GM23248 (cell line): ENCODE data around the gene FABP6. TPM values are rescaled to one million over a fixed set of nuclear protein-coding genes. Genes with fewer than 3 reads are reported as not detected.

Experiments used
- DNase-seq: peaks from one replicate; pipeline ENCODE4 v3.0.0-alpha.2; 2015
- H2AFZ ChIP-seq: fragments of 200-600 bp; sonication (generic); 2 replicates; pipeline ENCODE4 v1.6.1; 2016; ENCODE audit warnings: antibody characterized with exemption
- H3F3A ChIP-seq: fragments of 200-600 bp; sonication (generic); 2 replicates; pipeline ENCODE4 v1.6.1; 2016; ENCODE audit warnings: mild to moderate bottlenecking, antibody characterized with exemption, mixed run types; ENCODE audit not compliant: insufficient read depth
- H3K27ac ChIP-seq: fragments of 200-600 bp; sonication (generic); 2 replicates; pipeline ENCODE4 v1.5.1; 2016; ENCODE audit warnings: mild to moderate bottlenecking
- H3K27me3 ChIP-seq: fragments of 200-600 bp; sonication (generic); replicated peaks from 2 replicates; pipeline ENCODE4 v1.6.1; 2016; ENCODE audit warnings: mild to moderate bottlenecking; ENCODE audit not compliant: insufficient read depth
- H3K36me3 ChIP-seq: fragments of 200-600 bp; sonication (generic); 2 replicates; pipeline ENCODE4 v1.6.1; 2016; ENCODE audit warnings: low read depth, mild to moderate bottlenecking
- H3K4me1 ChIP-seq: fragments of 200-600 bp; sonication (generic); 2 replicates; pipeline ENCODE4 v1.6.1; 2016; ENCODE audit warnings: mild to moderate bottlenecking; ENCODE audit not compliant: insufficient read depth
- H3K4me2 ChIP-seq: fragments of 200-600 bp; sonication (generic); one replicate; pipeline ENCODE4 v1.6.1; 2016; ENCODE audit warnings: mild to moderate bottlenecking; ENCODE audit not compliant: unreplicated experiment
- H3K4me3 ChIP-seq: fragments of 200-600 bp; sonication (generic); 2 replicates; pipeline ENCODE4 v1.5.1; 2016; ENCODE audit warnings: mild to moderate bottlenecking
- H3K79me2 ChIP-seq: fragments of 200-600 bp; sonication (generic); 2 replicates; pipeline ENCODE4 v1.6.1; 2016; ENCODE audit warnings: mild to moderate bottlenecking; ENCODE audit not compliant: insufficient read depth
- H3K9ac ChIP-seq: fragments of 200-600 bp; sonication (generic); 2 replicates; pipeline ENCODE4 v1.6.1; 2016; ENCODE audit warnings: mild to moderate bottlenecking
- H3K9me2 ChIP-seq: fragments of 200-600 bp; sonication (generic); 2 replicates; pipeline ENCODE4 v1.6.1; 2016; ENCODE audit warnings: mixed run types, mild to moderate bottlenecking, moderate library complexity; ENCODE audit not compliant: insufficient read depth
- H3K9me3 ChIP-seq: fragments of 200-600 bp; sonication (generic); one replicate; pipeline ENCODE4 v1.6.1; 2017; ENCODE audit warnings: low read depth
- H4K20me1 ChIP-seq: fragments of 200-600 bp; sonication (generic); 2 replicates; pipeline ENCODE4 v1.6.0; 2016; ENCODE audit not compliant: insufficient read depth
- EZH2 ChIP-seq: fragments of 200-600 bp; sonication (generic); IDR thresholded peaks from 2 replicates; pipeline ENCODE4 v1.6.1; 2018; ENCODE audit warnings: antibody characterized with exemption, mild to moderate bottlenecking; ENCODE audit not compliant: insufficient read depth, poor library complexity, severe bottlenecking
- EZH2phosphoT487 ChIP-seq: fragments of 200-600 bp; sonication (generic); IDR thresholded peaks from 2 replicates; pipeline ENCODE4 v1.6.1; 2018; ENCODE audit warnings: antibody characterized with exemption, moderate library complexity, mild to moderate bottlenecking, low read depth; ENCODE audit not compliant: insufficient read depth
- WGBS, 2 experiments: methylation state at CpG; one replicate each; pipeline ENCODE4 v1.1.6; 2015 to 2017; ENCODE audit warnings: low lambda C conversion rate in 2 of 2, low coverage in 1 of 2; ENCODE audit errors: missing lambda C conversion rate in 2 of 2; 5-methylcytosine and 5-hydroxymethylcytosine counted together
- in situ Hi-C: fragments of 300-500 bp; cut with MboI; formaldehyde crosslinking; loops from 2 replicates; pipeline ENCODE4 v1.15.0; 2020
- polyA plus RNA-seq: library from polyadenylated mRNA; unstranded; fragments of >200 nt; fragmentation: Nextera tagmentation; extraction: Ambion mirVana; gene quantifications from 2 replicates; pipeline ENCODE4 v1.2.1, GENCODE V29; 2016
- total RNA-seq: library from RNA; depleted of rRNA; stranded (reverse); fragments of >200 nt; shearing (Covaris generic); gene quantifications from 2 replicates; pipeline ENCODE4 v1.2.3, GENCODE V29; 2014

FABP6 gene
- total and polyA plus RNA-seq, 2 experiments from 2014 or later: not detected

- Histone ChIP-seq H3K9ac (no peak overlapping the region), H3K4me2 (peak overlapping the region; percentile 64), H3K27me3 (no peaks in the 10 kb centered on the region), H3K4me3 (peak overlapping the region; percentile 62), H3K27ac (no peak overlapping the region), H3K79me2 (no peaks in the 10 kb centered on the region), H3F3A (no peaks in the 10 kb centered on the region), H2AFZ (peak overlapping the region; percentile 92), H3K9me3 (no peaks in the 10 kb centered on the region), H4K20me1 (no peaks in the 10 kb centered on the region), H3K36me3 (no peaks in the 10 kb centered on the region), H3K9me2 (no peaks in the 10 kb centered on the region), H3K4me1 (no peaks in the 10 kb centered on the region; the same call in 1 of the 2 replicates)
- TF ChIP-seq EZH2 (no peak), EZH2phosphoT487 (no peak)
- 47 to 50% methylated on average over 8 of the region's 8 CpGs for WGBS, 2 experiments
- DNase-seq: no peak
- in situ Hi-C loops: loop anchor here (10.0 kb wide), 1 partner anchor 146 kb away; no protein-coding TSS in a partner anchor
These were observed 30.4 kb upstream of the FABP6 start for GRCh38 chr5:160198841-160199409.

GRCh38 chr5:160199410-160199911 lies 29.8 kb upstream of the FABP6 start:
- 3 to 4% methylated on average over 28 to 29 of the region's 30 CpGs for WGBS, 2 experiments
- Histone ChIP-seq H3K27me3 (no peaks in the 10 kb centered on the region), H3F3A (no peaks in the 10 kb centered on the region), H3K4me3 (peak overlapping the region; percentile 62), H3K4me1 (no peaks in the 10 kb centered on the region; the same call in 1 of the 2 replicates), H3K9ac (peak overlapping the region; percentile 33; the same call in 1 of the 2 replicates), H3K36me3 (no peaks in the 10 kb centered on the region), H3K9me3 (no peaks in the 10 kb centered on the region), H3K4me2 (peak overlapping the region; percentile 64), H3K27ac (no peak overlapping the region), H3K9me2 (no peaks in the 10 kb centered on the region), H2AFZ (peak overlapping the region; percentile 92), H3K79me2 (no peaks in the 10 kb centered on the region), H4K20me1 (no peaks in the 10 kb centered on the region)
- peak; percentile 80 for DNase-seq
- TF ChIP-seq EZH2 (no peak), EZH2phosphoT487 (no peak)
- in situ Hi-C loops: loop anchor here (10.0 kb wide), 1 partner anchor 145 kb away; no protein-coding TSS in a partner anchor

- H2AFZ ChIP-seq: no peak overlapping the region
- 45 to 54% methylated on average over 2 of the region's 2 CpGs for WGBS, 2 experiments
- no peaks in the 10 kb centered on the region for H3K79me2 ChIP-seq
- H3K9me2 ChIP-seq: no peaks in the 10 kb centered on the region
- in situ Hi-C loops: no loop called here
- H4K20me1 ChIP-seq: no peaks in the 10 kb centered on the region
- H3K9me3 ChIP-seq: no peaks in the 10 kb centered on the region
- DNase-seq: no peak
- H3K27ac ChIP-seq: no peak overlapping the region
- no peaks in the 10 kb centered on the region for H3K36me3 ChIP-seq
- no peak overlapping the region for H3K4me2 ChIP-seq
- no peak overlapping the region for H3K9ac ChIP-seq
- H3K4me3 ChIP-seq: no peak overlapping the region
- H3K4me1 ChIP-seq: no peaks in the 10 kb centered on the region
- TF ChIP-seq EZH2: no peak
- TF ChIP-seq EZH2phosphoT487: no peak
- no peaks in the 10 kb centered on the region for H3F3A ChIP-seq
- H3K27me3 ChIP-seq: no peaks in the 10 kb centered on the region
These were observed 22.2 kb upstream of the FABP6 start for GRCh38 chr5:160207061-160207460.

GRCh38 chr5:160209917-160210316 lies 19.4 kb upstream of the FABP6 start:
- WGBS, 2 experiments: 71 to 83% methylated on average over 2 of the region's 2 CpGs
- H3K27me3 ChIP-seq: no peaks in the 10 kb centered on the region
- TF ChIP-seq EZH2 (no peak), EZH2phosphoT487 (no peak)
- H3K4me1 ChIP-seq: no peaks in the 10 kb centered on the region
- no peak for DNase-seq
- H3K79me2 ChIP-seq: no peaks in the 10 kb centered on the region
- no peak overlapping the region for H3K4me2 ChIP-seq
- H3K9me2 ChIP-seq: no peaks in the 10 kb centered on the region
- H3F3A ChIP-seq: no peaks in the 10 kb centered on the region
- H2AFZ ChIP-seq: no peak overlapping the region
- in situ Hi-C loops: no loop called here
- no peaks in the 10 kb centered on the region for H3K9me3 ChIP-seq
- H3K36me3 ChIP-seq: no peaks in the 10 kb centered on the region
- H3K9ac ChIP-seq: no peak overlapping the region
- no peaks in the 10 kb centered on the region for H4K20me1 ChIP-seq
- H3K27ac ChIP-seq: no peak overlapping the region
- no peak overlapping the region for H3K4me3 ChIP-seq
